GM23338 (cell line): ENCODE results near the gene TEX35. TPM values are rescaled to one million over a fixed set of nuclear protein-coding genes. Genes with fewer than 3 reads are reported as not detected.

Experiments
- ATAC-seq: fragments of 200-7000 bp; cut with Tn5 transposase; 3 replicates; pipeline ENCODE4 v1.9.1; 2020
- DNase-seq: peaks from one replicate; pipeline ENCODE4 v3.0.0-alpha.2; 2015; ENCODE audit warnings: low spot score
- H2AFZ ChIP-seq: fragments of 200-600 bp; sonication (generic); 2 replicates; pipeline ENCODE4 v1.8.0; 2016; ENCODE audit warnings: antibody characterized with exemption, mild to moderate bottlenecking, moderate library complexity
- H3F3A ChIP-seq: fragments of 200-600 bp; sonication (generic); replicated peaks from 2 replicates; pipeline ENCODE4 v1.8.0; 2017; ENCODE audit warnings: antibody characterized with exemption, mixed run types, low read depth
- H3K27ac ChIP-seq: fragments of 200-600 bp; sonication (generic); 2 replicates; pipeline ENCODE4 v1.6.1; 2016; ENCODE audit warnings: low read depth
- H3K27me3 ChIP-seq: fragments of 200-600 bp; sonication (generic); 2 replicates; pipeline ENCODE4 v1.8.0; 2016; ENCODE audit warnings: mild to moderate bottlenecking, mixed run types, moderate library complexity; ENCODE audit not compliant: insufficient read depth
- H3K36me3 ChIP-seq: fragments of 200-600 bp; sonication (generic); 2 replicates; pipeline ENCODE4 v1.8.0; 2016; ENCODE audit warnings: mild to moderate bottlenecking; ENCODE audit not compliant: insufficient read depth
- H3K4me1 ChIP-seq: fragments of 200-600 bp; sonication (generic); 2 replicates; pipeline ENCODE4 v1.8.0; 2016; ENCODE audit warnings: mild to moderate bottlenecking, moderate library complexity; ENCODE audit not compliant: insufficient read depth
- H3K4me2 ChIP-seq: fragments of 200-600 bp; sonication (generic); 2 replicates; pipeline ENCODE4 v1.7.1; 2017; ENCODE audit warnings: mixed run types
- H3K4me3 ChIP-seq: fragments of 200-600 bp; sonication (generic); 2 replicates; pipeline ENCODE4 v1.6.1; 2016; ENCODE audit warnings: mixed run types
- H3K79me2 ChIP-seq: fragments of 200-600 bp; sonication (generic); replicated peaks from 2 replicates; pipeline ENCODE4 v1.8.0; 2017; ENCODE audit warnings: mild to moderate bottlenecking; ENCODE audit not compliant: insufficient read depth
- H3K9me2 ChIP-seq: fragments of 200-600 bp; sonication (generic); 2 replicates; pipeline ENCODE4 v1.8.0; 2017; ENCODE audit not compliant: insufficient read depth
- H4K20me1 ChIP-seq: fragments of 200-600 bp; sonication (generic); replicated peaks from 2 replicates; pipeline ENCODE4 v1.8.0; 2017; ENCODE audit warnings: mild to moderate bottlenecking; ENCODE audit not compliant: insufficient read depth
- H3K27ac Mint-ChIP-seq: 2 replicates; pipeline ENCODE4 v1.8.0; 2020; ENCODE audit warnings: inconsistent platforms, mild to moderate bottlenecking, moderate library complexity, mixed read lengths
- H3K27me3 Mint-ChIP-seq: 3 replicates; pipeline ENCODE4 v1.8.0; 2022; ENCODE audit warnings: low read depth, mild to moderate bottlenecking, moderate library complexity, mixed read lengths, inconsistent platforms; ENCODE audit not compliant: insufficient read depth, poor library complexity
- H3K36me3 Mint-ChIP-seq: 3 replicates; pipeline ENCODE4 v1.8.0; 2021; ENCODE audit warnings: low read depth, mild to moderate bottlenecking, inconsistent platforms, moderate library complexity, mixed read lengths
- H3K4me1 Mint-ChIP-seq: 3 replicates; pipeline ENCODE4 v1.8.0; 2020; ENCODE audit warnings: mild to moderate bottlenecking, inconsistent platforms, mixed read lengths
- H3K4me3 Mint-ChIP-seq: 3 replicates; pipeline ENCODE4 v1.8.0; 2021; ENCODE audit warnings: moderate library complexity, mild to moderate bottlenecking, inconsistent platforms, mixed read lengths
- H3K9me3 Mint-ChIP-seq: 3 replicates; pipeline ENCODE4 v1.8.0; 2020; ENCODE audit warnings: moderate library complexity, mild to moderate bottlenecking, inconsistent platforms, mixed read lengths
- CREB1 ChIP-seq: fragments of 250-450 bp; sonication (Bioruptor Pico); IDR thresholded peaks from 2 replicates; pipeline ENCODE4 v1.5.0; 2020; ENCODE audit warnings: low read depth, mild to moderate bottlenecking, moderate library complexity
- CTCF ChIP-seq, 2 experiments: fragments of 200-600 bp in 1 of 2; sonication (generic) in 1 of 2; conservative IDR thresholded peaks; 2 replicates each; pipeline versions ENCODE4 v1.5.1 to v1.6.1; 2016 to 2017; ENCODE audit warnings: antibody characterized with exemption in 2 of 2, low read depth in 2 of 2, mild to moderate bottlenecking in 2 of 2, moderate library complexity in 1 of 2
- EZH2 ChIP-seq: fragments of 200-600 bp; sonication (generic); IDR thresholded peaks from one replicate; pipeline ENCODE4 v1.8.0; 2017; ENCODE audit warnings: antibody characterized with exemption, mild to moderate bottlenecking, low read depth; ENCODE audit not compliant: unreplicated experiment
- EZH2phosphoT487 ChIP-seq: fragments of 200-600 bp; sonication (generic); IDR thresholded peaks from one replicate; pipeline ENCODE4 v1.8.1; 2018; ENCODE audit warnings: antibody characterized with exemption; ENCODE audit not compliant: unreplicated experiment
- JUNB ChIP-seq: IDR thresholded peaks from one replicate; pipeline ENCODE4 v1.6.1; 2016; ENCODE audit warnings: antibody characterized with exemption; ENCODE audit not compliant: unreplicated experiment
- NANOG ChIP-seq: IDR thresholded peaks from 2 replicates; pipeline ENCODE4 v1.6.1; 2016; ENCODE audit warnings: antibody characterized with exemption, borderline replicate concordance
- POLR2AphosphoS5 ChIP-seq: IDR thresholded peaks from 2 replicates; pipeline ENCODE4 v1.6.1; 2016; ENCODE audit warnings: antibody characterized with exemption, low read depth
- REST ChIP-seq: IDR thresholded peaks from one replicate; pipeline ENCODE4 v1.6.1; 2018; ENCODE audit warnings: antibody characterized with exemption; ENCODE audit not compliant: unreplicated experiment
- STAT1 ChIP-seq: IDR thresholded peaks from one replicate; pipeline ENCODE4 v1.6.1; 2016; ENCODE audit warnings: antibody characterized with exemption; ENCODE audit not compliant: unreplicated experiment
- ZNF114 ChIP-seq: fragments of 250-450 bp; sonication (Bioruptor Pico); IDR thresholded peaks from 2 replicates; pipeline ENCODE4 v1.5.0; 2020; ENCODE audit warnings: mild to moderate bottlenecking, moderate library complexity
- ZNF331 ChIP-seq: fragments of 250-450 bp; sonication (Bioruptor Pico); IDR thresholded peaks from 2 replicates; pipeline ENCODE4 v1.5.0; 2020; ENCODE audit warnings: low read depth, mild to moderate bottlenecking, moderate library complexity
- polyA plus RNA-seq: library from polyadenylated mRNA; unstranded; fragments of >200 nt; fragmentation: Nextera tagmentation; extraction: Ambion mirVana; gene quantifications from 2 replicates; pipeline ENCODE4 v1.2.1, GENCODE V29; 2016
- total RNA-seq: library from RNA; depleted of rRNA; stranded (reverse); fragments of >200 nt; shearing (Covaris generic); gene quantifications from 2 replicates; pipeline ENCODE4 v1.2.3, GENCODE V29; 2014
- TF ChIP-seq, protein P1 (sequence below): IDR thresholded peaks from 2 replicates; pipeline ENCODE4 v1.6.1; 2016; ENCODE audit warnings: antibody characterized with exemption
- TF ChIP-seq, protein P2 (sequence below): fragments of 250-450 bp; sonication (Bioruptor Pico); IDR thresholded peaks from 2 replicates; pipeline ENCODE4 v1.5.0; 2020; ENCODE audit warnings: mild to moderate bottlenecking, moderate library complexity

The TEX35 gene
- total and polyA plus RNA-seq, 2 experiments from 2014 or later: not detected

DNA sequence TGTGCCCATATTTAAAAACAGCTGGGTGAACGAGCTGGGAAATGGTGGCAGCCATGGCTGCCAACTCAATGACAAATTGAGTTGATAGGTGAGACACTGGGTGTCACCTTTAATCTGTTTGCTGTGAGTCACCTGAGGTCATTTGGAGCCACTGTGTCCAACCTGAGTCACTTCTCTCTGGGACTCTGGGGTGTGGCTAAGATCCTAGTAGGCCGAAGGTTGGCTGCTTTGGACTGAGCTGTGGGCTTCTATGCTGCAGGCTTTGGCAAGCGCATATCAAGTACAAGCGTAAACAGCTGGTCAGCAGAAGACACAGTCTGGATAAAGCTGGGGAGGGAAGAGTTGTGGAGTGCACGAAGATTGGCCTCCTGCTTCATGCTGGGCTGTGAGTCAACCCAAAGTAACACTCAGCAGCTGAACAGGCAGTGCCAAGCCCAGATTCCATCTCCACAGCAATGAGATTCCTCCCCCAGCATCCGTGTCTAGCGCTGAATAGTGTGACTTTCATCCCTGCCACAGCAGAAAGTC is 24.0 kb downstream of the TEX35 start:
- Histone ChIP-seq H3F3A (no peaks in the 10 kb centered on the region), H3K4me2 (no peak overlapping the region), H3K27ac (no peak overlapping the region), H3K4me3 (no peak overlapping the region), H3K79me2 (no peaks in the 10 kb centered on the region), H4K20me1 (no peaks in the 10 kb centered on the region), H3K4me1 (no peaks in the 10 kb centered on the region), H3K9me2 (no peaks in the 10 kb centered on the region), H2AFZ (peak overlapping the region; percentile 56; the same call in 1 of the 2 replicates), H3K27me3 (no peaks in the 10 kb centered on the region), H3K36me3 (no peaks in the 10 kb centered on the region)
- TF ChIP-seq ZNF331 (CRISPR knock-in tag) (no peak), JUNB (no peak), ZNF114 (no peak), POLR2AphosphoS5 (no peak), NANOG (no peak), EZH2phosphoT487 (no peak), CREB1 (no peak), REST (no peak), EZH2 (no peak), CTCF (conservative IDR thresholded peaks at IDR 0.05; ENCODE audit: low read depth in 2 of 2) (no peak), STAT1 (no peak)
- TF ChIP-seq, protein P1, sequence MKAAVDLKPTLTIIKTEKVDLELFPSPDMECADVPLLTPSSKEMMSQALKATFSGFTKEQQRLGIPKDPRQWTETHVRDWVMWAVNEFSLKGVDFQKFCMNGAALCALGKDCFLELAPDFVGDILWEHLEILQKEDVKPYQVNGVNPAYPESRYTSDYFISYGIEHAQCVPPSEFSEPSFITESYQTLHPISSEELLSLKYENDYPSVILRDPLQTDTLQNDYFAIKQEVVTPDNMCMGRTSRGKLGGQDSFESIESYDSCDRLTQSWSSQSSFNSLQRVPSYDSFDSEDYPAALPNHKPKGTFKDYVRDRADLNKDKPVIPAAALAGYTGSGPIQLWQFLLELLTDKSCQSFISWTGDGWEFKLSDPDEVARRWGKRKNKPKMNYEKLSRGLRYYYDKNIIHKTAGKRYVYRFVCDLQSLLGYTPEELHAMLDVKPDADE: no peak
- TF ChIP-seq, protein P2, sequence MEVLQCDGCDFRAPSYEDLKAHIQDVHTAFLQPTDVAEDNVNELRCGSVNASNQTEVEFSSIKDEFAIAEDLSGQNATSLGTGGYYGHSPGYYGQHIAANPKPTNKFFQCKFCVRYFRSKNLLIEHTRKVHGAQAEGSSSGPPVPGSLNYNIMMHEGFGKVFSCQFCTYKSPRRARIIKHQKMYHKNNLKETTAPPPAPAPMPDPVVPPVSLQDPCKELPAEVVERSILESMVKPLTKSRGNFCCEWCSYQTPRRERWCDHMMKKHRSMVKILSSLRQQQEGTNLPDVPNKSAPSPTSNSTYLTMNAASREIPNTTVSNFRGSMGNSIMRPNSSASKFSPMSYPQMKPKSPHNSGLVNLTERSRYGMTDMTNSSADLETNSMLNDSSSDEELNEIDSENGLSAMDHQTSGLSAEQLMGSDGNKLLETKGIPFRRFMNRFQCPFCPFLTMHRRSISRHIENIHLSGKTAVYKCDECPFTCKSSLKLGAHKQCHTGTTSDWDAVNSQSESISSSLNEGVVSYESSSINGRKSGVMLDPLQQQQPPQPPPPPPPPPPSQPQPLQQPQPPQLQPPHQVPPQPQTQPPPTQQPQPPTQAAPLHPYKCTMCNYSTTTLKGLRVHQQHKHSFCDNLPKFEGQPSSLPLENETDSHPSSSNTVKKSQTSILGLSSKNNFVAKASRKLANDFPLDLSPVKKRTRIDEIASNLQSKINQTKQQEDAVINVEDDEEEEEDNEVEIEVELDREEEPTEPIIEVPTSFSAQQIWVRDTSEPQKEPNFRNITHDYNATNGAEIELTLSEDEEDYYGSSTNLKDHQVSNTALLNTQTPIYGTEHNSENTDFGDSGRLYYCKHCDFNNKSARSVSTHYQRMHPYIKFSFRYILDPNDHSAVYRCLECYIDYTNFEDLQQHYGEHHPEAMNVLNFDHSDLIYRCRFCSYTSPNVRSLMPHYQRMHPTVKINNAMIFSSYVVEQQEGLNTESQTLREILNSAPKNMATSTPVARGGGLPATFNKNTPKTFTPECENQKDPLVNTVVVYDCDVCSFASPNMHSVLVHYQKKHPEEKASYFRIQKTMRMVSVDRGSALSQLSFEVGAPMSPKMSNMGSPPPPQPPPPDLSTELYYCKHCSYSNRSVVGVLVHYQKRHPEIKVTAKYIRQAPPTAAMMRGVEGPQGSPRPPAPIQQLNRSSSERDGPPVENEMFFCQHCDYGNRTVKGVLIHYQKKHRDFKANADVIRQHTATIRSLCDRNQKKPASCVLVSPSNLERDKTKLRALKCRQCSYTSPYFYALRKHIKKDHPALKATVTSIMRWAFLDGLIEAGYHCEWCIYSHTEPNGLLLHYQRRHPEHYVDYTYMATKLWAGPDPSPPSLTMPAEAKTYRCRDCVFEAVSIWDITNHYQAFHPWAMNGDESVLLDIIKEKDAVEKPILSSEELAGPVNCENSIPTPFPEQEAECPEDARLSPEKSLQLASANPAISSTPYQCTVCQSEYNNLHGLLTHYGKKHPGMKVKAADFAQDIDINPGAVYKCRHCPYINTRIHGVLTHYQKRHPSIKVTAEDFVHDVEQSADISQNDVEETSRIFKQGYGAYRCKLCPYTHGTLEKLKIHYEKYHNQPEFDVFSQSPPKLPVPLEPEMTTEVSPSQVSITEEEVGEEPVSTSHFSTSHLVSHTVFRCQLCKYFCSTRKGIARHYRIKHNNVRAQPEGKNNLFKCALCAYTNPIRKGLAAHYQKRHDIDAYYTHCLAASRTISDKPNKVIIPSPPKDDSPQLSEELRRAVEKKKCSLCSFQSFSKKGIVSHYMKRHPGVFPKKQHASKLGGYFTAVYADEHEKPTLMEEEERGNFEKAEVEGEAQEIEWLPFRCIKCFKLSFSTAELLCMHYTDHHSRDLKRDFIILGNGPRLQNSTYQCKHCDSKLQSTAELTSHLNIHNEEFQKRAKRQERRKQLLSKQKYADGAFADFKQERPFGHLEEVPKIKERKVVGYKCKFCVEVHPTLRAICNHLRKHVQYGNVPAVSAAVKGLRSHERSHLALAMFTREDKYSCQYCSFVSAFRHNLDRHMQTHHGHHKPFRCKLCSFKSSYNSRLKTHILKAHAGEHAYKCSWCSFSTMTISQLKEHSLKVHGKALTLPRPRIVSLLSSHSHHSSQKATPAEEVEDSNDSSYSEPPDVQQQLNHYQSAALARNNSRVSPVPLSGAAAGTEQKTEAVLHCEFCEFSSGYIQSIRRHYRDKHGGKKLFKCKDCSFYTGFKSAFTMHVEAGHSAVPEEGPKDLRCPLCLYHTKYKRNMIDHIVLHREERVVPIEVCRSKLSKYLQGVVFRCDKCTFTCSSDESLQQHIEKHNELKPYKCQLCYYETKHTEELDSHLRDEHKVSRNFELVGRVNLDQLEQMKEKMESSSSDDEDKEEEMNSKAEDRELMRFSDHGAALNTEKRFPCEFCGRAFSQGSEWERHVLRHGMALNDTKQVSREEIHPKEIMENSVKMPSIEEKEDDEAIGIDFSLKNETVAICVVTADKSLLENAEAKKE (CRISPR knock-in tag): no peak
- Mint-ChIP-seq H3K27me3 (peaks cover 14% of the 10 kb centered on the region), H3K27ac (no peak overlapping the region), H3K36me3 (no peaks in the 10 kb centered on the region), H3K4me3 (no peak overlapping the region), H3K4me1 (peaks cover 3% of the 10 kb centered on the region), H3K9me3 (no peaks in the 10 kb centered on the region)
- DNase-seq (no peak), ATAC-seq (no peak)
